GM12872 (cell line): Measurements from ENCODE around the gene KLHDC10.

ENCODE experiments used
- TF ChIP-seq, protein P1 (sequence below): IDR thresholded peaks from 3 replicates; pipeline ENCODE4 v1.5.1; 2011; ENCODE audit warnings: low read depth, mild to moderate bottlenecking, low read length, moderate library complexity; ENCODE audit not compliant: insufficient read depth

Gene KLHDC10

GRCh38 chr7:130069978-130070860, at the start of gene KLHDC10:
TSS of gene KLHDC10 (plus strand) at chr7:130070534. CDS start at chr7:130070644, 110 bp downstream.
- TF ChIP-seq, protein P1, sequence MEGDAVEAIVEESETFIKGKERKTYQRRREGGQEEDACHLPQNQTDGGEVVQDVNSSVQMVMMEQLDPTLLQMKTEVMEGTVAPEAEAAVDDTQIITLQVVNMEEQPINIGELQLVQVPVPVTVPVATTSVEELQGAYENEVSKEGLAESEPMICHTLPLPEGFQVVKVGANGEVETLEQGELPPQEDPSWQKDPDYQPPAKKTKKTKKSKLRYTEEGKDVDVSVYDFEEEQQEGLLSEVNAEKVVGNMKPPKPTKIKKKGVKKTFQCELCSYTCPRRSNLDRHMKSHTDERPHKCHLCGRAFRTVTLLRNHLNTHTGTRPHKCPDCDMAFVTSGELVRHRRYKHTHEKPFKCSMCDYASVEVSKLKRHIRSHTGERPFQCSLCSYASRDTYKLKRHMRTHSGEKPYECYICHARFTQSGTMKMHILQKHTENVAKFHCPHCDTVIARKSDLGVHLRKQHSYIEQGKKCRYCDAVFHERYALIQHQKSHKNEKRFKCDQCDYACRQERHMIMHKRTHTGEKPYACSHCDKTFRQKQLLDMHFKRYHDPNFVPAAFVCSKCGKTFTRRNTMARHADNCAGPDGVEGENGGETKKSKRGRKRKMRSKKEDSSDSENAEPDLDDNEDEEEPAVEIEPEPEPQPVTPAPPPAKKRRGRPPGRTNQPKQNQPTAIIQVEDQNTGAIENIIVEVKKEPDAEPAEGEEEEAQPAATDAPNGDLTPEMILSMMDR, result no peak

GRCh38 chr7:130021105-130021834, 49.1 kb upstream of the KLHDC10 start:
- TF ChIP-seq, protein P1, result no peak

DNA sequence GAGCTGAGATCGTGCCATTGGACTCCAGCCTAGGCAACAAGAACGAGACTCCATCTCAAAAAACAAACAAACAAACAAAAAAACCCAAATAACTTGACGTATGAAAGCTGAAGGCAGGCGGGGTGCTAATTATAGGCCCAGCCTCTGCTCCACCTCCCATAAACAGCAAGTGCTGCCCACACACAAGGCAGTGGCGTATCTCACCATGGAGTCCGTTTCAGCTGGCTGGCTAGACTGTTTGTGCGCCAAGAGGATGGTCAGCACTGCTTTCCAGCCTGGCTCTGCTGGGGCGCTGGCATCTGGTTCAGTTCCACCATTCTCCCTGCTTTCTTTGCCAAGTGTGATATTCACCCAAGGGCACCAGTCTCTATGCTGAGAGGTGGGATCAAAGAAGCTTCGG, 48.2 kb upstream of the KLHDC10 start:
- TF ChIP-seq, protein P1, result no peak

DNA sequence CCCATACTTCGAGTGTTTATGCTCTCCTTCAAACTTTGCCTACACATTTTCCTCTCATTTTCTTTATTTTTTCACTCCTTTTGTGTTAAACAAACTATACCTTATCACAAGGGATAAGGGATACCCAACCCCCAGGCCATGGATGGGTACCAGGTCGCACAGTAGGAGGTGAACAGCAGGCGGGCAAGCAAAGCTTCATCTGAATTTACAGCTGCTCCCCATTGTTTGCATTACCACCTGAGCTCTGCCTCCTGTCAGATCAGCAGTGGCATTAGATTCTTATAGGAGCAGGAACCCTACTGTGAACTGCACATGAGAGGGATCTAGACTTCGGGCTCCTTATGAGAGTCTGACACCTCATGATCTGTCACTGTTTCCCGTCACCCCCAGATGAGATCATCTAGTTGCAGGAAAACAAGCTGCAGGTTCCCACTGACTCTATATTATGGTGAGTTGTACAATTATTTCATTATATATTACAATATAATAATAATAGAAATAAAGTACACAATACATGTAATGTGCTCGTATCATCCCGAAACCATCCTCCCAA, 47.6 kb upstream of the KLHDC10 start:
- TF ChIP-seq, protein P1, result no peak

- TF ChIP-seq, protein P1, result no peak
Observed at GRCh38 chr7:130024390-130024789, 45.9 kb upstream of the KLHDC10 start.

DNA sequence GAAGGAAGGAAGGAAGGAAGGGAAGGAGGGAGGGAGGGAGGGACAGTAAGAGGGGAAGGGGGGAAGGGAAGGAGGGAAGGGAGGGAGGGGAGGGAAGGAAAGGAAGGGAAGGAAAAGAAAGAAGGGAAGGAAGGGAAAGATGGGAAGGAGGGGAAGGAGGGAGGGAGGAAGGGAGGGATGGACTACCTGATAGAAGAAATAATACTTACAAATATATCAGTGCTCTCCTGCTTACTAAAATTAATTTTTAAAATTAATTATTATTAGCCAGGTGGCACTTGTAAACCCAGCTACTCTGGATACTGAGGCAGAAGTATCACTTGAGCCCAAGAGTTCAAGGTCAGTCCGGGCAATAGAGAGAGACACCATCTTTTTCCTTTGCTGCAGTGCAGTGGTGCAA, 37.6 kb upstream of the KLHDC10 start:
- TF ChIP-seq, protein P1, result no peak

GRCh38 chr7:130037703-130038102, 32.6 kb upstream of the KLHDC10 start:
- TF ChIP-seq, protein P1, result peak; percentile 27; the same call in 1 of the 3 replicates
